Measurements from ENCODE around the gene ARL6IP1.
A peak's percentile ranks its signal among the peaks of the same experiment; 100 is the strongest.

Gene ARL6IP1

DNA sequence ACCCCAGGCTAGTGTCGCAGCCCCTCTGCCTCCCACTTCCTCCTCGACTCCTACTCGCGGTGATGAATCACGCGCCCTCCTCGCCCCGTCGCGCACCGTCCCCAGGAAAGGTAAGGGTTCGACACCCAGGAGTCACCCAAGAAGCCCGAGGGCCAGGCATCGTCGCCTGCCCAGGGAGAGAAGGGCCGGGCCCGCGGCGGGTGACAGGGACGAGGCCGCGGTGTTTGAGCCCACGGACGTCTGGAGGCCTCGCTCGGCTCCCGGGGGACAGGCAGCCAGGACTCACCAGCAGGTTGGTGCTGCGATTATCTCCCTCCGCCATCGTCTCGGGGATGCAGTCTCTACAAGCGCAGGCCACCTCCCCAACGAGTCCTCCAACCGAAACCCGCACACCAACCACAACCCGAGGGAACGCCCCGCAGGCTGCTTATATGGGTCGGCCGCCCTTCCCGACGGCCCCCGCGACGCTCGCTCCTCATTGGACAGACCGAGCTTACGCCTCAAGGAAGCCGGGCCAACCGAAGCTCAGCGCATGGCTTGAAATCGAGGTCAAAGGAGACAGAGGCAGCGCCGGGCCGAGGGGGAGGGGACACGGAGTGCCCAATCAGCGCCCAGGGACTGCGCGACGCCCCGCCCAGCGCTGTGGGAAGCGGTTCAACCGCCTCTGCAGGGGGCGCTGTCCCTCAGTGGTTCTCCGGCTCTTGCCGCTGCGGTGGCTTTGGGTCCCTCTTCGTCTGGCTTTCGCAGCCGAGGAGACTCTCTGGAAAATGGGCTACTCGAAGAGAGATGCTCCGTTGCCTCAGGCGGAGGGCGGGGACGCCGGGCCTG is at the start of gene ARL6IP1:
TSS of gene ARL6IP1 (minus strand) at position 405 of the 828 bp plus-strand sequence. CDS start at position 322, 83 bp downstream.
- peak; percentile 98 for DNase-seq (ENCODE audit: low read depth)
- H3K4me3 ChIP-seq (ENCODE audit: low read depth, low read length), result peak within 1 kb of the TSS; percentile 96

GRCh38 chr16:18846416-18846815 is 45.1 kb upstream of the ARL6IP1 start:
- DNase-seq (ENCODE audit: low read depth), result no peak

DNA sequence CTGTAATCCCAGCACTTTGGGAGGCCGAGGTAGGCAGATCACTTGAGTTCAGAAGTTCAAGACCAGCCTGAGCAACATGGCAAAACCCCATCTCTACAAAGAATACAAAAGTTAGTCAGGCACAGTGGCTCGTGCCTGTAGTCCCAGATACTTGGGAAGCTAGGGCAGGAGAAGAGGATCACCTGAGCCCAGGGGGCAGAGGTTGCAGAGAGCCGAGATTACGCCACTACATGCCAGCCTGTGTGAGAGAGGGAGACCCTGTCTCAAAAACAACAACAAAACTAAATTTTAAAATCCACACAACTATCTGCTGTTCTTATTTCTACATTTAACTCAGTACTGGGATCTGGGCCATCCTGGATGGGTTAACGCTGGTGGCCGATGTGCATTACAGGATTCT is 41.2 kb upstream of the ARL6IP1 start:
- DNase-seq (ENCODE audit: low read depth), result no peak
- H3K4me3 ChIP-seq (ENCODE audit: low read depth, low read length), result no peak overlapping the region

More at GRCh38 chr16:18846416-18846815, 45.1 kb upstream of the ARL6IP1 start:
- no peak overlapping the region for H3K4me3 ChIP-seq (ENCODE audit: low read depth, low read length)

GRCh38 chr16:18841833-18842525 is 40.6 kb upstream of the ARL6IP1 start:
- no peak for DNase-seq (ENCODE audit: low read depth)
- no peak overlapping the region for H3K4me3 ChIP-seq (ENCODE audit: low read depth, low read length)

- no peak for DNase-seq (ENCODE audit: low read depth)
- no peak overlapping the region for H3K4me3 ChIP-seq (ENCODE audit: low read depth, low read length)
Measured at GRCh38 chr16:18839555-18839954, 38.2 kb upstream of the ARL6IP1 start.

DNA sequence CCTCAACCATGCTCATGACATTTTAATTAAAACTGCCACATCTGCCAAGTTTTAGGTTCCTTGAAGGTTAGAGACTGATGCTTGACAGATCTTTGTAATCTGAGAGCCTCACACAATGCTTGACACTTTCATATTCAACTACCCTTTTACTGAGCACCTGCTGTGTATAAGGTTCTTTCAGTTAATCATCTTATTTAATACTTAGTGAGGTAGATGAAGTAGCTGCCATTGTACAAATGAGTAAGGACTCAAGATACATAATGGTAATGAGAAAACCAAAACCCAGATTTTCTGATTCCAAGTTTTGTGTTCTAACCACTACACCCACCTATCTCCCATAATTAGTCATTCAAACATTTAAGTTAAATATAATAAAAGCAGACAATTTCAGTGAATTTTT is 35.4 kb upstream of the ARL6IP1 start:
- H3K4me3 ChIP-seq (ENCODE audit: low read depth, low read length), result no peak overlapping the region
- DNase-seq (ENCODE audit: low read depth), result no peak

DNA sequence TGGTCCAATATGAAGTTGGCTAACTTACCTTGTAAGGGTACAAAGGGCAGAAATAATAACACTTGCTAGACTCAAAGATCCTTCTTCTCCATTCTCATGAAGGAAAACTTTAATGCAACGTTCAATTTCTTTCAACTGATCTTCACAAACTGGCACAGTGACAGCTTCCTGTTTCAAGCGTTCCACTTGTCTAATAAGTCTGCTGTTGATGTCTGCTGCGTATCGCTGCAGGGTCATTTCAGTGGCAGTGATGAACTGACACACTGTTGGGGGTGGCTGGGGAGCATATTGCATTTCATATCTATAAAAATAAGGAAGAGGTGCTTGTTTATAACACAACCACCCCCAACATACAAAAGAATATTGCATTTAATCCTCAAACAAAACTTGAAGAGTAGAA is 33.5 kb upstream of the ARL6IP1 start:
- no peak overlapping the region for H3K4me3 ChIP-seq (ENCODE audit: low read depth, low read length)
- DNase-seq (ENCODE audit: low read depth), result no peak

GRCh38 chr16:18833707-18834505 is 32.6 kb upstream of the ARL6IP1 start:
- no peak for DNase-seq (ENCODE audit: low read depth)
- no peak overlapping the region for H3K4me3 ChIP-seq (ENCODE audit: low read depth, low read length)

GRCh38 chr16:18832613-18833012 is 31.3 kb upstream of the ARL6IP1 start:
- H3K4me3 ChIP-seq (ENCODE audit: low read depth, low read length), result no peak overlapping the region
- no peak for DNase-seq (ENCODE audit: low read depth)

DNA sequence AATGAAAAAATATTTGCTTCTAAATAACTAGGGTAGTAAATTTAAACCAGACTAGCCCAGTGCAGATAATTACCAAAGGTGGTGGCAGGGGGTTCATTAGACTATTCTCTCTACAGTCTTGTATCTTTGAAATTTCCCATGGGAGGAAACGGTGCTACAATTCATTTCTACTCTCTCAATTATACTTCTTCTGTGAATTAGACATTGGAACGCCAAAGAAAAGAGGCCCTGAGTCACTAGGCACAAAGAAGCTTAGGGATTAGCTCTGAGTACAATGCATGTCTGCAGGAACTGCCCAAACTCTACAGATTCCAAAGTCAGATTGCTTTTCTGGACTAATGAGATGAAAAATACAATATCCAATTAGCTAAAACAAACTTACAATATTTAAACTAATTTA is 30.7 kb upstream of the ARL6IP1 start:
- DNase-seq (ENCODE audit: low read depth), result no peak
- H3K4me3 ChIP-seq (ENCODE audit: low read depth, low read length), result no peak overlapping the region

DNA sequence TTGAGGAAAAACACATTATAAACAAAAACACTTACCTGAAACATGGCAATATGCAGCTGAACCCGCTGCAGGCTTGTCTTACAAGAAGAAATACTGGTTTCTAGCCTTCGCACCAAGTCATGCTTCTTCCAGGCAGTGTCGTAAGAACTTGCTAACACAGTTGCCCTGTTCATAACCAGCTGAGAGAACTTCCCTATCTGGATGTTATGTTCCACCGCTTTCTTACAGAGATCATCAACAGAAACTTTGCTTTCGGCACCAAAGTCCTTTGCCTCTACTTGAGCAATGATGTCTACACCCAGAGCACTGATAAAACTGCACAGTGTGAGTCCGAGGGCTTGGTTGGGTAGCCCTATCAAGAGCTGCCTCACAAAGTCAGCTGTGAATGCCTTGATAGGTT is 27.9 kb upstream of the ARL6IP1 start:
- DNase-seq (ENCODE audit: low read depth), result no peak
- no peak overlapping the region for H3K4me3 ChIP-seq (ENCODE audit: low read depth, low read length)

DNA sequence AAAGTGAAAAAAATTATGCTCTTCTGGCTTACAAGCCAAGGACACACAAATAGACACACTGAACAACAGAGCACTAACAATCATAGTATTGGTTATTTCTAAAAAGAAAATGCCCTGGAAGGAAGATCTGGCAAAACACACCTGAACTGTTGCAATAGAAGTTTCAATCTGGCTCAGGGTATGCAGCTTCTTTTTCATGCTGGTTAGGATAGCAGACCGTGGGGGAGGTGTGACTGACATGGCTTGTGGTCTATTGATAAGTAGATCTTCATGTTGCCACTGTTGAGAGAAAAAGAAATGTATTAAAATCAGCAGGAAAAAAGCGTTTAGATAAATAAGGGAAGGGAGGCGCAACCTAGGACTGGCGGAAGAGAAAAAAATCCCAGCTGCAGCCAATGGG is 26.5 kb upstream of the ARL6IP1 start:
- H3K4me3 ChIP-seq (ENCODE audit: low read depth, low read length), result no peak overlapping the region
- DNase-seq (ENCODE audit: low read depth), result no peak

- no peak for DNase-seq (ENCODE audit: low read depth)
- H3K4me3 ChIP-seq (ENCODE audit: low read depth, low read length), result no peak overlapping the region
Measured at GRCh38 chr16:18816286-18816685, 14.9 kb upstream of the ARL6IP1 start.

DNA sequence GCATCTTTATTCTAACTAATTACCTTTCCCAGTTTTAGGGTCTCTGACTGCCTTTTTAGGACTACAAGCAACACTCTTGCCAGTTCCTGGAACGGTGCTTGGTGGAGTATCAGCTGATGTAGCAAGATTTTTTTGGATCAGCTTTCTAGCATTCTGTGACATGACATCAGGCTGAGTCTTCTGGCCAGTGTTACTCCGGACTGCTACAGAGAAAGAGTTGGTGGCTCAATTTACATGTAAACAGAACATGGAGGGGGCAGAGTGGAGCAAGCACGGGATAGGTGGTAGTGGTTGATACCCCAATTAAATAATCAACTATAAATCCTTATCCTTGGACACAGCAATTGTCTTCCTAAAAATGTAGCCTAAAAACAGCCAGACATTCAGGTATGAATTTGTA is 10.6 kb upstream of the ARL6IP1 start:
- DNase-seq (ENCODE audit: low read depth), result no peak

DNA sequence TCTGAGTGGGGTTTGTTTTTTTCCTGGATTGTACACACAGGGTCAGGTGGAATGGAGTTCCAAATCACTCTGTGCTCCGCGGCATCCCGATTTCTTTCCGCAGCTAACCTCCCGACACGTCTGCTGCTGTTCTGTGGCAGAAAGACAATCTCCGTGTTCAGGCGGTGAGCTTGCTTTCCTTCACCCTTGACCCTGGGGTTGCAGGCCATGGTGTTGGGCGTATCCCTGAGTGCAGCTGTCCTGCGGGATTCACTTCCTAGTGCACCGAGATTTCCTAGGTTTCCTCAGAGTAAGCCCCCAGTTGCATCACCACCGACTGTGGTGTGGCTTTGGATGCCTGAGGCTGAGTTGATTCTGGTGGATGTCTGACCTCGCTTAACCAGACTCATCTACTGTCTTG is 7.8 kb upstream of the ARL6IP1 start:
- DNase-seq (ENCODE audit: low read depth), result no peak
- no peak overlapping the region for H3K4me3 ChIP-seq (ENCODE audit: low read depth, low read length)

More for the DNA sequence above, 10.6 kb upstream of the ARL6IP1 start:
- no peak overlapping the region for H3K4me3 ChIP-seq (ENCODE audit: low read depth, low read length)

DNA sequence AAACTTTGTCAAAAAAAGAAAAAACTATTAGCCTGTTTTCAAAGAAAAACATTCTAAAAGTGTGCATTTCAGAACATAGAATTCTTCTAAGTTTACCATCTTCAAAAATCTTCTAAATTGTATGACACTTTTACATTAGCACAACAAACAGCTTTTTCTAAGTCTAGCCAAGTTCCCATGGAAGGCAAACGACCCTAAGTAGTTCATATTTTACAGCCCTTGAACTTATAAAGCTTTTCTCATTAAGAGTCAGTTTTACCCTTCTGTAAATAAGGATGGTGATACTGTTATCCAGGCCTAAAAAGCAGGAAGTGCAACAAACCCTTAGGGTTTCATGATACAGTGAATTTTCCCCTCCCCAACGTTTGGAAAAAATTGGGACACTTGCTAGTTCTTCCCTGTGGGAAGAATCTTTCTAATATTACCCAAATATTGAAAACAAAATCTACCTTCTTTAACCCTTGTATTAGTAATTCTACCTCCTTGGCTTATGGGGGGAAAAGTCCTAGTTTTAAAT is 4.0 kb upstream of the ARL6IP1 start:
- H3K4me3 ChIP-seq (ENCODE audit: low read depth, low read length), result no peak overlapping the region
- DNase-seq (ENCODE audit: low read depth), result no peak

DNA sequence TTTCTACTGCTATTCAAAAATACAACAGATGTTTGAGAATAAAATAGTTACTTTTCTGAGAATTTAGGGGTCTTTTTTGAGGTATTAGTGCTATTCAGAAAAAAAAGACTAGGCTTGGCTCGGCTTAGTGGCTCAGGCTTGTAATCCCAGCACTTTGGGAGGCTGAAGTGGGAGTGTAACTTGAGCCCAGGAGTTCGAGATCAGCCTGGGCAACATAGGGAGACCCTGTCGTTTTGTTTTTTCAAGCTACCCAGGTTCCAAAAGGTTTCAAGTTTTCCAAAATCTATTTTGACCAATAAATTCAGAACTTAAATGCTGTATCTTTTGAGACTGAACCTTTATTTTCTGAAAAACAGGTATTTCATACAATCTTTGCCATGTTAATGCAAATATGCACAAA is 3.2 kb upstream of the ARL6IP1 start:
- H3K4me3 ChIP-seq (ENCODE audit: low read depth, low read length), result no peak overlapping the region
- no peak for DNase-seq (ENCODE audit: low read depth)

DNA sequence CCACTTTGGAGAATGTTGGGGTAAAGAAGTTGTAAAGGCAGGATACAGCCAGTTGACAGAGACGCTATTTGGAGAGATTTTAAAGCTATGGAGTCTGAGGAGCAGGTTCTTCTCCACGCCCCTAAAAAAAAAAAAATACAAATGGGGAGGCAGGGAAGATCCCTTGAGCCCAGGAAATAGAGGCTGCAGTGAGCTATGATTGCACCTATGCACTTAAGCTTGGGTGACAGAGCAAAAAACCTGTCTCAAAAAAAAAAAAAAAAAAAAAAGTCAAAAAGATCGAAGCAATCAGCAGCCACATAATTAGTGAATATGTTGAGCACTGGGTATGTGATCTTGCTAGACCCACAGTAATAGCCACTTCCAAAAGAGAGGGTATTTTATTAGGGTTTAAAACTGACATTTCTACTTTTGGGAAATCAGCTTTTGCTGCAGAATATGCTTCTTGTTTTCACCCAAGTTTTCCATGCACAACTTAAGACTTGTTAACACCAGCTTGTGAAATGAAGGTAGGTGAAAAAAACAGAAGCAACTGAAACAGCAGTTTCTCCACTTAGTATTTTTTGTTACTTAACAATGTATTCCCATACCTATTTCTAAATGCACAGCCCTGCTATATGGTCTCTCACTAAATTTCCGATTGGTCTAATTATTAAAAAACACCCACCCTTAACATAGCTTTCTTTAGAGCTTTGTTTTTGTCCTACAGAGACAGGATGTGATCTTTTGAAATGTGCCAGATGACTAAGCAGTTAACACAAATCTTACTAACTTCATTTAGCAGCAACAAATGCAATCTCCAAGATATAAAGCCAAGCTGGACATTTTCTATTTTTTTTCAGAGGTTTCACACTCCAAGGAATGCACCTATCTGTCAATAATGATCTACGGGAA is 2.5 kb upstream of the ARL6IP1 start:
- no peak overlapping the region for H3K4me3 ChIP-seq (ENCODE audit: low read depth, low read length)
- DNase-seq (ENCODE audit: low read depth), result no peak

DNA sequence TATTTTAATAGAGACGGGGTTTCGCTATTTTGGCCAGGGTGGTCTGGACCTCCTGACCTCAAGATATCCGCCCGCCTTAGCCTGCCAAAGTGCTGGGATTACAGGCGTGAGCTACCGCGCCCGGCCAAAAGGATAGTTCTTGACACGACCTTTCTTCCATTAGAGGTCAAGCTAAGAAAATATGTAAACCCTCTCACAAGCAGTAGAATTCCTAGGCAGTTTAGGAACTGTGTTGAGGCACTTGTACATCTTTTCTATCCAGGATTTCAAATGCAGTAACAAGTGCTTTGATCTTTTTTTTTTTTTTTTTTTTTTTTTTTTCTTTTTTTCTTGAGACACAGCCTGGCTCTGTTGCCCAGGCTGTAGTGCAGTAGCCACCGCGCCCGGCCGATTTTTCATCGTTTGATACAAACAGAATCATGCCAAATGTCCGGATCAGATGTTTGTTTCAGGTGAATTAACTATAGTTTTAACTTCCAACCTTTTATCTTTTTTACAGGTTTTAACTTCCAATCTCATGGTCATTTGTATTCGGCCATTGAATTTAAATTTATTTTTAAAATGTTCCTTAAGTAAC is 1.5 kb upstream of the ARL6IP1 start:
- no peak for DNase-seq (ENCODE audit: low read depth)
- no peak overlapping the region for H3K4me3 ChIP-seq (ENCODE audit: low read depth, low read length)
